ENCODE measurements around the gene STOM.

The STOM gene

DNA sequence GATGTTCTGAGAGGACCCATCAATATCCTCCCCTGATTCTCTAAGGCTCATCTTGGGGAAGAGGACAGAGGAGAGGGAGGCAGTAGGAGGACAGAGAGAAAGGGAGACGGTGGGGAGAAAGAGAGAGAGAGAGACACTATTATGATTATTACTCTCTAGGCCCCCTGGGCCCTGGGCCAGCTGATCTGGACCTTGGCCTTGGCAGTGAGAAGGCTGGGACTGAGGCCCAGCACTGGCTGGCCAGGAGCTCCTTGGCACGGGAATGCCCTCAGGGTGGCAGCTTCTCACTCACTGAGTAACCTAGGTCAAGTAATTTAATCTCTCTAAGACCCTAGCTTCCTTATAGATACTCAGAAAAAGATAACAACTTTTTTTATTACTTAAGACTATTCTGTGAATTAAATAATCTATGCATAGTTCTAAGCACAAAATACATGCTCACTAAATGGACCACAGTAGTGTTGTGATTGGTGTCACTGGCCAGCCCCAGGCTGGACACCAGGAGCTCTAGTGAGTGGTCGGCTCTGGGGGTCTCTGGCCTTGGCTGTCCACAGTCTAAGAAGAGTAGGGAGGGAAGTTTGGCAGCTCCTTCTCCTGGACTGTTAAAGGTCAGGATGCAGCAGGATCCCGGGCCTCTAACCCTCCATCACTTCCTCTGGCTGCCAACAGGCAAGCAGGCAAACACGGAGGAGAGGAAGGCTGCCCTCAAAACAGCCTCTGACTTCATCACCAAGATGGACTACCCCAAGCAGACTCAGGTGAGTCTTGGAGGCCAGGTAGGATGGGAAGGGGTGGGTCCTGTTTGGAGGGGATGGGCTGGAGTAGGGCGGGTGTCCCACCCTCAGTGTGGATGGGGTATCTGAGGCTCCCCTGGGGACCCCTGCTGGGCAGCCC lies 52.1 kb downstream of the STOM start:
- TF ChIP-seq POLR2A (IDR thresholded peaks at IDR 0.05; ENCODE audit: low read depth, low read length) = no peak
- TF ChIP-seq PAX5 (IDR thresholded peaks at IDR 0.05; ENCODE audit: insufficient read depth, low read length, severe bottlenecking) = no peak
- TF ChIP-seq POU2F2 (IDR thresholded peaks at IDR 0.05; ENCODE audit: low read depth, low read length) = no peak
- TF ChIP-seq TAF1 (IDR thresholded peaks at IDR 0.05; ENCODE audit: low read depth, low read length) = no peak
- no peak for TF ChIP-seq SPI1 (IDR thresholded peaks at IDR 0.05; ENCODE audit: low read depth, low read length)
- no peak for TF ChIP-seq POLR2AphosphoS5 (IDR thresholded peaks at IDR 0.05; ENCODE audit: low read depth, low read length)
- no peak for FAIRE-seq
- no peak for DNase-seq (ENCODE audit: insufficient read length, low spot score)

DNA sequence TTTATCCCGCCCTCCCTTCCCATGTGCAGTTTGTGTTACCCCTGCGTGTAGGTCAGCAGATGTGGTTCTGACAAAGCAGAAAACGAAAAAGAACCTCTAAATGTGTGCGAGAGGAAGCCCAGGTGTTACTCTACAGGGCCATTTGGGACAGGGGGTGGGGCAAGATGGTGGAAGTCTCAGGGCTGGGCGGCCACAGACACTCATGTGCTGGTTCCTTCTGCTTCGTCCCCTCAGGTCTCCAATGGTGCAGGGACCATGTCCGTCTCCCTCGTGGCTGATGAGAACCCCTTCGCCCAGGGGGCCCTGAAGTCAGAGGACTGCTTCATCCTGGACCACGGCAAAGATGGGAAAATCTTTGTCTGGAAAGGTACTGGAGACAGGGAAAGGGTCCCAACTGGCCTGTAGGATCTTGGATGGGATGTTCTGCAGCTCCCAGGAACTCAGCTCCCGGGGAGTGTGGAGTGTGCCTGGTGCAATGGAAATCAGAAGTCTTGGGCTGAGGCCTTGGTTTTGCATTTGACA lies 53.1 kb downstream of the STOM start:
- FAIRE-seq (no peak), DNase-seq (ENCODE audit: insufficient read length, low spot score) (no peak)
- TF ChIP-seq POLR2AphosphoS5 (IDR thresholded peaks at IDR 0.05; ENCODE audit: low read depth, low read length) = no peak
- TF ChIP-seq TAF1 (IDR thresholded peaks at IDR 0.05; ENCODE audit: low read depth, low read length) = no peak
- no peak for TF ChIP-seq POU2F2 (IDR thresholded peaks at IDR 0.05; ENCODE audit: low read depth, low read length)
- no peak for TF ChIP-seq SPI1 (IDR thresholded peaks at IDR 0.05; ENCODE audit: low read depth, low read length)
- TF ChIP-seq POLR2A (IDR thresholded peaks at IDR 0.05; ENCODE audit: low read depth, low read length) = no peak
- no peak for TF ChIP-seq PAX5 (IDR thresholded peaks at IDR 0.05; ENCODE audit: insufficient read depth, low read length, severe bottlenecking)

DNA sequence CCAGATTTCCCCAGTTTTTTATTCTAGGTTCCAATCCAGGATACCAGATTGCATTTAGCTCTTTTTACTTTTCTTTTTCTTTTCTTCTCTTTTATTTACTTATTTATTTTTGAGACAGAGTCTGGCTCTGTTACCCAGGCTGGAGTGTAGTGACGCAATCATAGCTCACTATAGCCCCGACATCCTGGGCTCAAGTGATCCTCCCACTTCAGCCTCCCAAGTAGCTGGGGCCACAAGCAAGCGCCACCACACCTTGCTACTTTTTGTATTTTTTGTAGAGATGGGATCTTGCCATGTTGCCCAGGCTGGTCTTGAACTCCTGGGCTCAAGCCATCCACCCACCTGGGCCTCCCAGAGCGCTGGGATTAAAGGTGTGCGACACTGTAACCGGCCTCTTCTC lies 53.7 kb downstream of the STOM start:
- FAIRE-seq = no peak
- DNase-seq (ENCODE audit: insufficient read length, low spot score) = no peak
- TF ChIP-seq POLR2A (IDR thresholded peaks at IDR 0.05; ENCODE audit: low read depth, low read length) = no peak
- TF ChIP-seq POLR2AphosphoS5 (IDR thresholded peaks at IDR 0.05; ENCODE audit: low read depth, low read length) = no peak
- TF ChIP-seq POU2F2 (IDR thresholded peaks at IDR 0.05; ENCODE audit: low read depth, low read length) = no peak
- no peak for TF ChIP-seq TAF1 (IDR thresholded peaks at IDR 0.05; ENCODE audit: low read depth, low read length)
- no peak for TF ChIP-seq PAX5 (IDR thresholded peaks at IDR 0.05; ENCODE audit: insufficient read depth, low read length, severe bottlenecking)
- TF ChIP-seq SPI1 (IDR thresholded peaks at IDR 0.05; ENCODE audit: low read depth, low read length) = no peak

DNA sequence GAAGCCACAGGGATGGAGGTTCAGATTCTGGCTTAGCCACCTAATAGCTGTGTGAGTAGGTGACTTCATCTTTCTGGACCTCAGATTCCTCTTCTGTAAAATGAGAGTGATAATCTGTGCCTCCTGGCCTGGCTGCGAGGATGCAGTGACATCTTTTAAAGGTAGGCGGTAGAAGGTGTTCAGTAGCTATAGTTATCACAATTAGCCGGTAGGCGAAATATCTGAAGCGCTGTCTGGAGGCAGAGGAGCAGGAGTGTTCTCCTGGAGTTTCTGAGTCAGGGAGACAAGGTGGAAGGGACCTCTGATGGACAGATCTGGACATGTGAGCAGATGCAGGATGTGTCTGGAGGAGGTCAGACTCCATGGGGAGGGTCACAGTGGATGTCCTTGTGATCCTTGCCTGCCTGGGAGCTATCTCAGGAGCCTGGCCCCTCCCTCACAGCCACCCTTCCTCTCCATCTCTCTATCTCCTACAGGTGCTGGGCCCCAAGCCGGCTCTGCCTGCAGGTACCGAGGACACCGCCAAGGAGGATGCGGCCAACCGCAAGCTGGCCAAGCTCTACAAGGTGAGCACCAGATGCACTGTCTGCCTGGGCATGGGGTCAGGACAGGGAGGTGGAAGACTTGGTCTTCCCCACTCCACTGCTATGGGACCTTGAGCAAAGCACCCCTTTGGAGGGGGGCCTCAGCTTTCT lies 56.4 kb downstream of the STOM start:
- TF ChIP-seq PAX5 (IDR thresholded peaks at IDR 0.05; ENCODE audit: insufficient read depth, low read length, severe bottlenecking) (no peak), TAF1 (IDR thresholded peaks at IDR 0.05; ENCODE audit: low read depth, low read length) (no peak), POU2F2 (IDR thresholded peaks at IDR 0.05; ENCODE audit: low read depth, low read length) (no peak), POLR2AphosphoS5 (IDR thresholded peaks at IDR 0.05; ENCODE audit: low read depth, low read length) (no peak), POLR2A (IDR thresholded peaks at IDR 0.05; ENCODE audit: low read depth, low read length) (no peak), SPI1 (IDR thresholded peaks at IDR 0.05; ENCODE audit: low read depth, low read length) (no peak)
- no peak for DNase-seq (ENCODE audit: insufficient read length, low spot score)
- FAIRE-seq = no peak

DNA sequence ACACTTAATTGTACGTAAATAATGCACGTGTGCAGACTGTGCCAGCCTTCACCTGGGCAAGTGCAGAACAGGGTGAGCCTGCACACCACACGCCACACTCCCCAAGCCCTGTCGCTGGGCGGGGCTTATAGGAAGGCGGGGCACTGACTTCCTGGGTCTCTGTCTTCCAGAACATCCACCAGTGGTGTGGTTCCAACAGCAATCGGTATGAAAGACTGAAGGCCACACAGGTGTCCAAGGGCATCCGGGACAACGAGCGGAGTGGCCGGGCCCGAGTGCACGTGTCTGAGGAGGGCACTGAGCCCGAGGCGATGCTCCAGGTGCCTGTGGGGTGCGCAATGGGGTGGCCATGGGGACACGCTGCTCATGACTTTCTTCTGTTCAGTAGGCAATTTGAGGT lies 57.9 kb downstream of the STOM start:
- FAIRE-seq (no peak), DNase-seq (ENCODE audit: insufficient read length, low spot score) (no peak)
- TF ChIP-seq PAX5 (IDR thresholded peaks at IDR 0.05; ENCODE audit: insufficient read depth, low read length, severe bottlenecking) = no peak
- no peak for TF ChIP-seq SPI1 (IDR thresholded peaks at IDR 0.05; ENCODE audit: low read depth, low read length)
- TF ChIP-seq POU2F2 (IDR thresholded peaks at IDR 0.05; ENCODE audit: low read depth, low read length) = no peak
- TF ChIP-seq POLR2A (IDR thresholded peaks at IDR 0.05; ENCODE audit: low read depth, low read length) = no peak

DNA sequence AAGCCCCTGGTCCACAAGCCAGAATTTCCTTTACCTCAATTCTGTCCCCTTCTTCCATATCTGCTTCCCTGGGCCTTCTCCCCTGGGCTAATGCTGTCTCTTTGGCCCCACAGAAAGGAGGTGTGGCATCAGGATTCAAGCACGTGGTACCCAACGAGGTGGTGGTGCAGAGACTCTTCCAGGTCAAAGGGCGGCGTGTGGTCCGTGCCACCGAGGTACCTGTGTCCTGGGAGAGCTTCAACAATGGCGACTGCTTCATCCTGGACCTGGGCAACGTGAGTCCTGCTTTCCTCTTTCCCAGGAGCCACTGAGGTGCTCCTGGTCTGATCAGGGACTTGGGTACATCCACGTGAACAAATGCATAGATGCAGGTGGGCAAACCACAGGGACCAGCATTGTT lies 59.5 kb downstream of the STOM start:
- DNase-seq (ENCODE audit: insufficient read length, low spot score) (no peak), FAIRE-seq (no peak)

DNA sequence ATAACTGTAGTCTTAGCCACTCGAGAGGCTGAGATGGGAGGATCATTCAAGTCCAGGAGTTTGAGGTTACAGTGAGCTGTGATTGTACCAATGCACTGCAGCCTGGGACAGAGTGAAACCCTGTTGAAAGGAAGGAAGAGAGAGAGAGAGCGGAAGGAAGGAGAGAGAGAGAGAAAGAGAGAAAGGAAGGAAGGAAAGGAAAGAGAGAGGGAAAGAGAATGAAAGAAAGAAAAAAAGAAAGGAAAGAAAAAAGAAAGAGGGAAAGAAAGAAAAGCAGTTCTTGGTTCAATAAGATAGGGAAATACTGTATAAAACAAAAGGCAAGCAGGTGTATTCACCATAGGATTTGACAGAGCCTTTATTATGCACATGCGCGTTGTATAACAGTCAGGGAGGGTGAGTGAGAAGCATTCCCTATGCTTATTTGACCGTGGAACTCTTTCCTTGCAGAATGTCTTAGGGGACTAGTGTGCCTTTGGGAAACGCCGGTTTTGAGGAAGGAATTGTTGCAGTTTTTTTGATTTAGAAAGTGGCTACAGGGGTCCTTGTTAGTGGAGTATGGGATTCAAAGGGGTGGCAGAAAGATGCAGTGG lies 60.1 kb downstream of the STOM start:
- no peak for TF ChIP-seq POLR2A (IDR thresholded peaks at IDR 0.05; ENCODE audit: low read depth, low read length)
- DNase-seq (ENCODE audit: insufficient read length, low spot score) (no peak), FAIRE-seq (no peak)

More for the DNA sequence above, 59.5 kb downstream of the STOM start:
- TF ChIP-seq POLR2A (IDR thresholded peaks at IDR 0.05; ENCODE audit: low read depth, low read length) = no peak
- no peak for TF ChIP-seq SPI1 (IDR thresholded peaks at IDR 0.05; ENCODE audit: low read depth, low read length)
- TF ChIP-seq POLR2AphosphoS5 (IDR thresholded peaks at IDR 0.05; ENCODE audit: low read depth, low read length) = no peak
- no peak for TF ChIP-seq PAX5 (IDR thresholded peaks at IDR 0.05; ENCODE audit: insufficient read depth, low read length, severe bottlenecking)

DNA sequence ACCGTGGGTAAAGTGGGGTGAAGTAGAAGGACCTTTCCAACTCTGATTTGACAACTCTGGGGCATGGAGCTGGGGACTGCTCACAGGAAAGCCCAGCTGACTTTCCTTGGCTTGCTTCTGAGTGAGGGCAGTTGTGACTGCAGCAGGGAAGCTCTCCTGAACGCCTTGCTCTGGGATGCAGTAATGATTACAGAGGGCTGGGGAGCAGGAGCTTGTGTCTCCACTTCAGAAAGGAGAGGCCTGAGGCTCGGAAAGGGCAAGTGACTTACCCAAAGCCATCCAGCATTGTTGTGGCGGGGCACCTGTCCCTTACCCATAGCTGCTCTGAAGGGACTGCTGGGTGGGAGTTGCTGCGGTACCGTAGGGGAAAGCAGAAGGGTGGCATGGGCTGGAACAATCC lies 60.9 kb downstream of the STOM start:
- DNase-seq (ENCODE audit: insufficient read length, low spot score) (no peak), FAIRE-seq (no peak)
- TF ChIP-seq TAF1 (IDR thresholded peaks at IDR 0.05; ENCODE audit: low read depth, low read length) = no peak
- no peak for TF ChIP-seq PAX5 (IDR thresholded peaks at IDR 0.05; ENCODE audit: insufficient read depth, low read length, severe bottlenecking)
- no peak for TF ChIP-seq POU2F2 (IDR thresholded peaks at IDR 0.05; ENCODE audit: low read depth, low read length)
- no peak for TF ChIP-seq POLR2AphosphoS5 (IDR thresholded peaks at IDR 0.05; ENCODE audit: low read depth, low read length)
- TF ChIP-seq SPI1 (IDR thresholded peaks at IDR 0.05; ENCODE audit: low read depth, low read length) = no peak
- TF ChIP-seq POLR2A (IDR thresholded peaks at IDR 0.05; ENCODE audit: low read depth, low read length) = no peak

DNA sequence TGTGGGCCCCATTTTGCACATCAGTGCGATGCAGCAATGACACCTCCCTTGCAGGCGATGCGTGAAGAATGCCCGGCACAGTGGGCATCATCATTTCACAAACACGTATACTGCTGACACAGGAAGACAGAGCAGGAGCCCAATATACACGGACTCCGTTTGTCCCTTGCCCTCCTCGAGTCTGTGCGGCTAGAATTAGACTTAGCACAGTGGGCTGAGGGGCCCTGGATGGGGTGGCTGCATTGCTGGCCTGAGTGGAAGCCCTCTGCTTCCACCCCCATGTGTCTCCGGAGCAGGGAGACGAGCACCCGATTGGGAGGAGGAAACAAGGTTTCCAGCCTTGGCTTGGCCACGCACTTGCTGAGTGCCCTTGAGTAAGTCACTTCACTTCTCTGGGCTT lies 61.3 kb downstream of the STOM start:
- DNase-seq (ENCODE audit: insufficient read length, low spot score) (no peak), FAIRE-seq (no peak)
- TF ChIP-seq POU2F2 (IDR thresholded peaks at IDR 0.05; ENCODE audit: low read depth, low read length) (no peak), PAX5 (IDR thresholded peaks at IDR 0.05; ENCODE audit: insufficient read depth, low read length, severe bottlenecking) (no peak), POLR2AphosphoS5 (IDR thresholded peaks at IDR 0.05; ENCODE audit: low read depth, low read length) (no peak), SPI1 (IDR thresholded peaks at IDR 0.05; ENCODE audit: low read depth, low read length) (no peak), POLR2A (IDR thresholded peaks at IDR 0.05; ENCODE audit: low read depth, low read length) (no peak), TAF1 (IDR thresholded peaks at IDR 0.05; ENCODE audit: low read depth, low read length) (no peak)

Measured in GM12891 (cell line).